Measurements from ENCODE around the gene ZNF678.

ZNF678 gene

DNA sequence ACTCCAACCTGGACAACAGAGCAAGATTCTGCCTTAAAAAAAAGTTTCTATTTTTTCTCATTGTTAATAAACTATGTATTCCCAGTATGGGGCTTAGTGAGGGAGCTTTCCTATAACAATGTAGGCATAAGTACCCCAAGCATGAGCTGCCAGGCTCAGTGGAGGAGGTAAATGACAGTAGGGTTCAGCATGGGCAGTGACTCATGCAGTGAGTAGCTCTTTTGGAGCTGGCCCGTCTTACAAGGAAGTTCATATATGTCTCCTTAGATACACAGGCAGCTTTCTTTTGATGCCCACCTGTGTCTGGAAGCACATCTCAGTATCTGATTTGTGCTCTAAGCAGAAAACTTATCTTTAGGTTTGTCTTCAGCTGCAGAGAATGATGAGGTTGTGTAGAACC lies 57.9 kb downstream of the ZNF678 start:
- TF ChIP-seq, protein P1, sequence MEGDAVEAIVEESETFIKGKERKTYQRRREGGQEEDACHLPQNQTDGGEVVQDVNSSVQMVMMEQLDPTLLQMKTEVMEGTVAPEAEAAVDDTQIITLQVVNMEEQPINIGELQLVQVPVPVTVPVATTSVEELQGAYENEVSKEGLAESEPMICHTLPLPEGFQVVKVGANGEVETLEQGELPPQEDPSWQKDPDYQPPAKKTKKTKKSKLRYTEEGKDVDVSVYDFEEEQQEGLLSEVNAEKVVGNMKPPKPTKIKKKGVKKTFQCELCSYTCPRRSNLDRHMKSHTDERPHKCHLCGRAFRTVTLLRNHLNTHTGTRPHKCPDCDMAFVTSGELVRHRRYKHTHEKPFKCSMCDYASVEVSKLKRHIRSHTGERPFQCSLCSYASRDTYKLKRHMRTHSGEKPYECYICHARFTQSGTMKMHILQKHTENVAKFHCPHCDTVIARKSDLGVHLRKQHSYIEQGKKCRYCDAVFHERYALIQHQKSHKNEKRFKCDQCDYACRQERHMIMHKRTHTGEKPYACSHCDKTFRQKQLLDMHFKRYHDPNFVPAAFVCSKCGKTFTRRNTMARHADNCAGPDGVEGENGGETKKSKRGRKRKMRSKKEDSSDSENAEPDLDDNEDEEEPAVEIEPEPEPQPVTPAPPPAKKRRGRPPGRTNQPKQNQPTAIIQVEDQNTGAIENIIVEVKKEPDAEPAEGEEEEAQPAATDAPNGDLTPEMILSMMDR (IDR thresholded peaks at IDR 0.05; ENCODE audit: insufficient read depth, low read length, poor library complexity, severe bottlenecking): no peak
- Histone ChIP-seq H3K36me3 (ENCODE audit: control insufficient read depth, insufficient read depth, low read length) (no peaks in the 10 kb centered on the region), H3K4me3 (replicated peaks; ENCODE audit: low read depth, low read length) (no peak overlapping the region), H3K27me3 (replicated peaks; ENCODE audit: control insufficient read depth, insufficient read depth, low read length) (no peaks in the 10 kb centered on the region)
- no peak for DNase-seq (ENCODE audit: extremely low read depth, insufficient read length)

DNA sequence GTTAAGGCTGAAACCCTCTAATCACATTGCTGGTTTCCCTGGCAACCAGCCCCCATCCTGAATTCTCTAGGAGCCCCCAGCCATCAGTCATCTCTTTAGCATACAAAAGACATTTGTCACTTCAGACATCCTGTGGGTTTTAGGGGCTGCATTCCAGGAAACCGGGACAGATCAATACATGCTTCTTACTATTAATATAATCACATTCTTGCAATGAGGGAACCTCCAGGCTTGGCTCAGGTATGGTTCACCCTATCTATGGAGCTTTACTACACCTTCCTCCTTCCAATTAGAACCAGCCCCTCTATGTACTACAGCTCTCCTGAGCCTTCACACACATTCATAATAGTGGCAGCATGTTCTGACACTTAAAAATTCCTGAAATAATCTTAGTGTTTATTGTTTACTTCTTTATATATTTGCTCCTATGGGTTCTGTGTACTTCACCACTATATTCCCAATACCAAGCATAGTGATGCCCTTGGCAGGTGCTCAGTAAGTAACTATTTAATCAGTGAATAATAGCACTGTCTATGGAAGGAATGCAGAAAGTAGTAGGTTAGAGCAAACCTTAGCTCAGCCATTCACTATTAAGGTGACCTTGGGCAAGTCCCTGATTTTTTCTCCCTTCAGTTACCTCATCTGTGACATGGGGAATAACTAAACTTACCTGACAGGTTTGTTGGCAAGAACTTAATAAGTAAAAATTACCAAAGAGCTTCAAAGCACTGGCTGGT lies 59.6 kb downstream of the ZNF678 start:
- Histone ChIP-seq H3K36me3 (ENCODE audit: control insufficient read depth, insufficient read depth, low read length) (no peaks in the 10 kb centered on the region), H3K27me3 (replicated peaks; ENCODE audit: control insufficient read depth, insufficient read depth, low read length) (no peaks in the 10 kb centered on the region), H3K4me3 (replicated peaks; ENCODE audit: low read depth, low read length) (no peak overlapping the region)
- DNase-seq (ENCODE audit: extremely low read depth, insufficient read length): no peak
- TF ChIP-seq, protein P1 (IDR thresholded peaks at IDR 0.05; ENCODE audit: insufficient read depth, low read length, poor library complexity, severe bottlenecking): no peak

- no peaks in the 10 kb centered on the region for H3K27me3 ChIP-seq (replicated peaks; ENCODE audit: control insufficient read depth, insufficient read depth, low read length)
- H3K4me3 ChIP-seq (replicated peaks; ENCODE audit: low read depth, low read length): no peak overlapping the region
- DNase-seq (ENCODE audit: extremely low read depth, insufficient read length): no peak
- TF ChIP-seq, protein P1 (IDR thresholded peaks at IDR 0.05; ENCODE audit: insufficient read depth, low read length, poor library complexity, severe bottlenecking): no peak
- no peaks in the 10 kb centered on the region for H3K36me3 ChIP-seq (ENCODE audit: control insufficient read depth, insufficient read depth, low read length)
Observed at GRCh38 chr1:227632325-227632724, 69.0 kb downstream of the ZNF678 start.

DNA sequence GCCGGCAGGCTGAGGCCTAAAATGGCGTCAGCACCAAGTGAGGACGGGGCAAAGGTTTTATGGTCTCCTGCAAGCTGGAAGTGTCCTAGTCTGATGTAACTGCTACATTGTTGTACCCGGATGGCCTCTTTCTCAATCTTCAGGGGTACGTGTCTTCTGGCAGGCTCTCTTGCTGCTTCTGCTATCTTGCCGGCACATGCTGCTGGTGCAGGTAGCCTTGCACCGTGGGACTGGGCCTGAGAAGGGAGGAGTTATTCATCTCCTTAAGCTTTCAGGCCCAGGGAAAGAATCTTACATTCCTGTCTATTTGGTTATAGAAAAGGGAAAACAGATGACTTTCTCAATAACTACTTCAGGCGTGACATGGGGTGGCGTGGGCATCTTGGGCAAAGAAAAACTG lies 72.2 kb downstream of the ZNF678 start:
- Histone ChIP-seq H3K36me3 (ENCODE audit: control insufficient read depth, insufficient read depth, low read length) (no peaks in the 10 kb centered on the region), H3K4me3 (replicated peaks; ENCODE audit: low read depth, low read length) (no peak overlapping the region), H3K27me3 (replicated peaks; ENCODE audit: control insufficient read depth, insufficient read depth, low read length) (no peaks in the 10 kb centered on the region)
- TF ChIP-seq, protein P1 (IDR thresholded peaks at IDR 0.05; ENCODE audit: insufficient read depth, low read length, poor library complexity, severe bottlenecking): no peak
- DNase-seq (ENCODE audit: extremely low read depth, insufficient read length): no peak

DNA sequence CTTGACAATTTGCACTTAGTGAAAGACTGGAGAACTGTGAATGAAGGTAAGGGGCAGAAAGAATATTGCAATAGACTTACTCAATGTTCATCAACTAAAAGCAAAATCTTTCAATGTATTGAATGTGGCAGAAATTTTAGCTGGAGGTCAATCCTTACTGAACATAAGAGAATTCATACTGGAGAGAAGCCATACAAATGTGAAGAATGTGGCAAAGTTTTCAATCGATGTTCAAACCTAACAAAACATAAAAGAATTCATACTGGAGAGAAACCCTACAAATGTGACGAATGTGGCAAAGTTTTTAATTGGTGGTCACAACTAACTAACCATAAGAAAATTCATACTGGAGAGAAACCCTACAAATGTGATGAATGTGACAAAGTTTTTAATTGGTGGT lies 91.1 kb downstream of the ZNF678 start:
- peaks cover 1% of the 10 kb centered on the region; the same call in 1 of the 2 replicates for H3K36me3 ChIP-seq (ENCODE audit: control insufficient read depth, insufficient read depth, low read length)

More for the DNA sequence above, 91.1 kb downstream of the ZNF678 start:
- Histone ChIP-seq H3K4me3 (replicated peaks; ENCODE audit: low read depth, low read length) (no peak overlapping the region), H3K27me3 (replicated peaks; ENCODE audit: control insufficient read depth, insufficient read depth, low read length) (no peaks in the 10 kb centered on the region)
- TF ChIP-seq, protein P1 (IDR thresholded peaks at IDR 0.05; ENCODE audit: insufficient read depth, low read length, poor library complexity, severe bottlenecking): no peak
- no peak for DNase-seq (ENCODE audit: extremely low read depth, insufficient read length)

All from GM06990 (cell line).